ENCODE results near the gene WDPCP.

GRCh38 chr2:63287956-63288355 is 300.3 kb downstream of the WDPCP start:
- TF ChIP-seq CTCF (IDR thresholded peaks at IDR 0.05) (no peak), ZFX (IDR thresholded peaks at IDR 0.05; ENCODE audit: borderline replicate concordance) (no peak)

All from 22Rv1 (cell line).